Spleen (tissue), 11 donors: ENCODE results near the gene NAE1. TPM values are rescaled to one million over a fixed set of nuclear protein-coding genes. Genes with fewer than 3 reads are reported as not detected.

Experiments
- DNase-seq: peaks from one replicate; pipeline ENCODE4 v3.0.0-alpha.2; 2020
- H3K27ac ChIP-seq, 8 donors: fragments of 200-600 bp; sonication (generic) in 7 of 8; 1 replicate in 4 of 8; 2 replicates in 4 of 8; pipeline versions ENCODE4 v1.5.0 to v1.8.0; 2016 to 2021; ENCODE audit warnings: inconsistent platforms in 4 of 8, mild to moderate bottlenecking in 4 of 8, moderate library complexity in 1 of 8
- H3K27me3 ChIP-seq, 7 donors: fragments of 200-600 bp; sonication (generic) in 6 of 7; replicated peaks in 1 of 7; 1 replicate in 4 of 7; 2 replicates in 3 of 7; pipeline versions ENCODE4 v1.5.0 to v1.8.0; 2016 to 2021; ENCODE audit warnings: inconsistent platforms in 3 of 7, mild to moderate bottlenecking in 1 of 7
- H3K36me3 ChIP-seq, 6 donors: fragments of 200-600 bp; sonication (generic) in 5 of 6; 1 replicate in 4 of 6; 2 replicates in 2 of 6; pipeline versions ENCODE4 v1.5.0 to v1.8.0; 2016 to 2021; ENCODE audit warnings: inconsistent platforms in 2 of 6
- H3K4me1 ChIP-seq, 6 donors: fragments of 200-600 bp; sonication (generic) in 5 of 6; 1 replicate in 3 of 6; 2 replicates in 3 of 6; pipeline versions ENCODE4 v1.5.0 to v1.8.0; 2016 to 2021; ENCODE audit warnings: inconsistent platforms in 3 of 6
- H3K4me3 ChIP-seq, 8 donors: fragments of 200-600 bp; sonication (generic) in 7 of 8; 1 replicate in 4 of 8; 2 replicates in 4 of 8; pipeline versions ENCODE4 v1.5.0 to v1.8.0; 2016 to 2021; ENCODE audit warnings: inconsistent platforms in 4 of 8, mild to moderate bottlenecking in 4 of 8, moderate library complexity in 2 of 8
- H3K9me3 ChIP-seq, 8 donors: fragments of 200-600 bp; sonication (generic) in 7 of 8; 1 replicate in 4 of 8; 2 replicates in 4 of 8; pipeline versions ENCODE4 v1.5.0 to v1.8.0; 2016 to 2021; ENCODE audit warnings: inconsistent platforms in 4 of 8
- POLR2A ChIP-seq, 3 donors: fragments of 450-650 bp; IDR thresholded peaks; one replicate each; pipeline ENCODE4 v1.5.1; 2017; ENCODE audit warnings: antibody characterized with exemption in 3 of 3, mild to moderate bottlenecking in 1 of 3
- POLR2AphosphoS5 ChIP-seq, 3 donors: sonication (generic); formaldehyde crosslinking; IDR thresholded peaks; one replicate each; pipeline ENCODE4 v1.5.1; 2017; ENCODE audit warnings: antibody characterized with exemption in 3 of 3
- WGBS, 5 donors: extraction: QIAGEN DNeasy Blood & Tissue Kit in 3 of 5; methylation state at CpG; one replicate each; pipeline versions ENCODE4 v1.1.5 to v1.1.7; 2013 to 2018; 5-methylcytosine and 5-hydroxymethylcytosine counted together
- intact Hi-C: fragments of 100-400 bp; cut with DNase I; formaldehyde crosslinking; loops from one replicate; pipeline ENCODE4 v1.15.0; 2023; ENCODE audit warnings: low total_unique reads
- polyA plus RNA-seq, 3 donors: library from polyadenylated mRNA; stranded (reverse); fragments of 200-250 nt; gene quantifications; one replicate each; pipeline ENCODE4 v1.2.1, GENCODE V29; 2013
- total RNA-seq, 7 donors: library from RNA; depleted of rRNA in 3 of 7; stranded (reverse); fragments of >200 nt in 3 of 7; fragmentation: NEBNext Ultra II Directional in 4 of 7; extraction: Animal tissue kit (Norgen Biotek cat#: 25700) in 4 of 7; gene quantifications; one replicate each; pipeline versions ENCODE4 v1.1.0 to v1.2.1, GENCODE V29; 2016 to 2021
- TF ChIP-seq, protein P1 (sequence below), 11 experiments: fragments of 200-600 bp in 7 of 11; fragments of 450-650 bp in 4 of 11; sonication (generic) in 4 of 11; IDR thresholded peaks in 8 of 11; conservative IDR thresholded peaks in 3 of 11; 1 replicate in 7 of 11; 2 replicates in 4 of 11; pipeline versions ENCODE4 v1.4.0 to v1.8.0; 2016 to 2021; ENCODE audit warnings: antibody characterized with exemption in 11 of 11, inconsistent platforms in 4 of 11, mild to moderate bottlenecking in 1 of 11
- donor health status: healthy with polysubstance abuse.
- donor health status: DM: no; HTN: no; CAD: no; lungs with moderate emphysema.
- donor health status: DM: no; HTN: no; CAD: no.
- donor health status: Bipolar disorder and iron deficiency.
- donor health status: healthy.
- donor health status: DM: no; HTN: no; CAD: no.
- donor health status: DM: yes; HTN: yes; CAD: no.

NAE1 gene
- total and polyA plus RNA-seq, 10 donors, result 29.7 to 51.4 (median 38.8) TPM

DNA sequence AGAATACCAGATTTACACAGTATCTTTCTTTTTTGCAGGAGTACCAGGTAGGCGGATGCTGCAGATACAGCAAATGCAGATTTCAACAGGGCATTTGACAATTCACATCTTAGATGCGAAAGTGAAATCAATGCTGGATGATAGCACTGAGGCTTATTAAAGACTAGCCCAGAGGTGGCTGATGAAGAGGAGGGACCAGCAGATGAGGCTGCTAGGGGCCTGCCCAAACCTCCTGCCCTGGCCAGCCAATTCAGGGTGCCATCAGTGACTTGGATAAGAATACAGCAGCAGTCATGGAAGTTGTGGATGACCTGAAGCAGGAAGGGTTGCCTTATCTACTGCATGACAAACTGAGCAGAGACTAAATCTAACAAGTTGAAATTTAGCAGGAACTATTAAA is 77.8 kb downstream of the NAE1 start:
- peaks cover 0 to 5% (median 0%) of the 10 kb centered on the region in 7 donors for H3K27me3 ChIP-seq
- no peak overlapping the region for H3K4me3 ChIP-seq
- peaks cover 24 to 45% (median 32%) of the 10 kb centered on the region in 6 donors for H3K4me1 ChIP-seq
- peaks cover 0 to 16% (median 10%) of the 10 kb centered on the region in 6 donors for H3K36me3 ChIP-seq
- no peak for DNase-seq
- intact Hi-C loops, result no loop called here
- WGBS, 5 donors, result 89 to 100% (median 96%) methylated on average over 2 of the region's 2 CpGs
- H3K9me3 ChIP-seq, result no peaks in the 10 kb centered on the region
- no peak overlapping the region for H3K27ac ChIP-seq
- TF ChIP-seq, protein P1, sequence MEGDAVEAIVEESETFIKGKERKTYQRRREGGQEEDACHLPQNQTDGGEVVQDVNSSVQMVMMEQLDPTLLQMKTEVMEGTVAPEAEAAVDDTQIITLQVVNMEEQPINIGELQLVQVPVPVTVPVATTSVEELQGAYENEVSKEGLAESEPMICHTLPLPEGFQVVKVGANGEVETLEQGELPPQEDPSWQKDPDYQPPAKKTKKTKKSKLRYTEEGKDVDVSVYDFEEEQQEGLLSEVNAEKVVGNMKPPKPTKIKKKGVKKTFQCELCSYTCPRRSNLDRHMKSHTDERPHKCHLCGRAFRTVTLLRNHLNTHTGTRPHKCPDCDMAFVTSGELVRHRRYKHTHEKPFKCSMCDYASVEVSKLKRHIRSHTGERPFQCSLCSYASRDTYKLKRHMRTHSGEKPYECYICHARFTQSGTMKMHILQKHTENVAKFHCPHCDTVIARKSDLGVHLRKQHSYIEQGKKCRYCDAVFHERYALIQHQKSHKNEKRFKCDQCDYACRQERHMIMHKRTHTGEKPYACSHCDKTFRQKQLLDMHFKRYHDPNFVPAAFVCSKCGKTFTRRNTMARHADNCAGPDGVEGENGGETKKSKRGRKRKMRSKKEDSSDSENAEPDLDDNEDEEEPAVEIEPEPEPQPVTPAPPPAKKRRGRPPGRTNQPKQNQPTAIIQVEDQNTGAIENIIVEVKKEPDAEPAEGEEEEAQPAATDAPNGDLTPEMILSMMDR (IDR thresholded peaks at IDR 0.05 in 8 of 11, conservative IDR thresholded peaks at IDR 0.05 in 3 of 11), result no peak
- TF ChIP-seq POLR2AphosphoS5 (IDR thresholded peaks at IDR 0.05), result no peak
- TF ChIP-seq POLR2A (IDR thresholded peaks at IDR 0.05), result no peak

Other genes with a start within 250 kb of the NAE1 start
- gene CMTM3, start 226.3 kb downstream of the NAE1 start, total RNA-seq, result 10 to 100 TPM; 37.6 to 53.1 (median 41.9) TPM
- 10 to 100 TPM; 16.2 to 25.0 (median 23.4) TPM for gene CMTM3, start 226.3 kb downstream of the NAE1 start, polyA plus RNA-seq
- gene CMTM4, start 134.2 kb downstream of the NAE1 start, total RNA-seq, result 10 to 100 TPM in 1 of 7 donors, 1 to 10 TPM in 6; 3.8 to 10.2 (median 7.4) TPM
- 1 to 10 TPM in 2 of 3 donors, under 1 TPM in 1; 0.70 to 1.5 (median 1.1) TPM for gene CMTM4, start 134.2 kb downstream of the NAE1 start, polyA plus RNA-seq
- gene DYNC1LI2, start 79.4 kb downstream of the NAE1 start, total RNA-seq, result 100 to 1,000 TPM in 5 of 7 donors, 10 to 100 TPM in 2; 77.7 to 132 (median 118) TPM
- 10 to 100 TPM; 15.6 to 33.2 (median 24.5) TPM for gene DYNC1LI2, start 79.4 kb downstream of the NAE1 start, polyA plus RNA-seq
- under 1 TPM in 1 of 7 donors, not detected in 6; 0.41 TPM for gene TERB1, start 29.4 kb downstream of the NAE1 start, total RNA-seq
- under 1 TPM in 1 of 3 donors, not detected in 2; 0.04 TPM for gene TERB1, start 29.4 kb downstream of the NAE1 start, polyA plus RNA-seq
- not detected for gene CA7, start 13.4 kb upstream of the NAE1 start, total RNA-seq
- not detected for gene CA7, start 13.4 kb upstream of the NAE1 start, polyA plus RNA-seq
- 1 to 10 TPM; 3.8 to 9.6 (median 7.3) TPM for gene PDP2, start 49.5 kb upstream of the NAE1 start, total RNA-seq
- gene PDP2, start 49.5 kb upstream of the NAE1 start, polyA plus RNA-seq, result 1 to 10 TPM; 1.0 to 1.5 (median 1.1) TPM
- gene CDH16, start 87.9 kb upstream of the NAE1 start, total RNA-seq, result not detected
- gene CDH16, start 87.9 kb upstream of the NAE1 start, polyA plus RNA-seq, result not detected
- gene RRAD, start 94.6 kb upstream of the NAE1 start, total RNA-seq, result 1 to 10 TPM in 5 of 7 donors, under 1 TPM in 2; 0.52 to 2.4 (median 1.5) TPM
- 10 to 100 TPM in 1 of 3 donors, 1 to 10 TPM in 2; 4.0 to 16.4 (median 5.2) TPM for gene RRAD, start 94.6 kb upstream of the NAE1 start, polyA plus RNA-seq
- 10 to 100 TPM; 46.8 to 63.1 (median 55.8) TPM for gene CIAO2B, start 103.4 kb upstream of the NAE1 start, total RNA-seq
- 100 to 1,000 TPM; 114 to 168 (median 148) TPM for gene CIAO2B, start 103.4 kb upstream of the NAE1 start, polyA plus RNA-seq
- gene CES2, start 104.5 kb upstream of the NAE1 start, total RNA-seq, result 10 to 100 TPM; 21.6 to 48.1 (median 34.8) TPM
- gene CES2, start 104.5 kb upstream of the NAE1 start, polyA plus RNA-seq, result 10 to 100 TPM in 1 of 3 donors, 1 to 10 TPM in 2; 8.0 to 21.4 (median 8.5) TPM
- gene CES3, start 130.3 kb upstream of the NAE1 start, total RNA-seq, result 1 to 10 TPM in 1 of 7 donors, under 1 TPM in 5, not detected in 1; 0.23 to 1.3 (median 0.33) TPM
- under 1 TPM; 0.27 to 0.80 (median 0.43) TPM for gene CES3, start 130.3 kb upstream of the NAE1 start, polyA plus RNA-seq
- 1 to 10 TPM; 5.0 to 9.1 (median 6.3) TPM for gene CES4A, start 157.6 kb upstream of the NAE1 start, total RNA-seq
- 1 to 10 TPM; 5.3 to 9.9 (median 8.0) TPM for gene CES4A, start 157.6 kb upstream of the NAE1 start, polyA plus RNA-seq
- 10 to 100 TPM; 55.8 to 80.4 (median 58.6) TPM for gene CBFB, start 198.2 kb upstream of the NAE1 start, total RNA-seq
- gene CBFB, start 198.2 kb upstream of the NAE1 start, polyA plus RNA-seq, result 10 to 100 TPM; 22.7 to 35.1 (median 29.1) TPM